ENCODE measurements around the gene RTCA. TPM values are rescaled to one million over a fixed set of nuclear protein-coding genes. Genes with fewer than 3 reads are reported as not detected.

The RTCA gene
- total RNA-seq, 1 experiment from 2014 or later: 26.5 TPM

DNA sequence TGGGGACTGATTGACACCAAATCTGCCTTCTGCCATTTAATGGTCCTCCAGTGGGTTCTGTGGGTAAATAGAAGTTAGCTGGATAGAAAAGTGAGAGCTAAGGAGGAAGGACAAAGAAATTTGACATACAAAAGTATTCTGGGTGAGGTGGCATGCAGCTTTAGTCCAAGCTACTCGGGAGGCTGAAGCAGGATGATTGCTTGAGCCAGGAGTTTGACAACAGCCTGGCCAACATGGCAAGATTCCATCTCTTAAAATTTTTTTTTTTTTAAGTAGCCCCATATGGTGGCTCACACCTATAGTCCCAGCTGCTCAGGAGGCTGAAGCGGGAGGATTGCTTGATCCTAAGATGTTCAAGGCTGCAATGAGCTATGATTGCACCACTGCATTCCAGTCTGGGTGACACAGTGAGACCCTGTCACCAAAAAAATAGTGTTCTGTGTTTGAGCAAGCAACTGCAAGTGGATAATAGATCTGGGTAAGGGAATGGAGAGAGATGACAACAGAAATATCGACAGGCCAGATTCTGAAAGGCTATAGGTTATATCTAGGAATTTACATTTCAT is 13.4 kb downstream of the RTCA start:
- Histone ChIP-seq H3K9me2 (ENCODE audit: insufficient read depth) (no peaks in the 10 kb centered on the region), H2AFZ (ENCODE audit: low read depth, low read length, poor library complexity, severe bottlenecking) (no peak overlapping the region), H3K9me3 (ENCODE audit: control insufficient read depth in 1 of 2, insufficient read depth in 1 of 2, low read depth in 1 of 2, low read length in 2 of 2) (no peaks in the 10 kb centered on the region), H3K27me3 (ENCODE audit: insufficient read depth, low read length) (no peaks in the 10 kb centered on the region), H3K27ac (ENCODE audit: low read depth, low read length) (no peak overlapping the region), H3K4me1 (ENCODE audit: control insufficient read depth in 1 of 2, insufficient read depth in 2 of 2, low read length in 2 of 2) (no peaks in the 10 kb centered on the region), H3K36me3 (ENCODE audit: control insufficient read depth in 1 of 2, insufficient read depth in 2 of 2, low read length in 2 of 2) (peaks cover 32 to 37% of the 10 kb centered on the region in 2 experiments), H3K4me3 (replicated peaks in 1 of 2; ENCODE audit: low read depth in 1 of 2, low read length in 2 of 2) (no peak overlapping the region), H4K20me1 (ENCODE audit: insufficient read depth) (no peaks in the 10 kb centered on the region; the same call in 1 of the 2 replicates), H3K4me2 (ENCODE audit: low read length) (no peak overlapping the region), H3K9ac (ENCODE audit: low read length) (no peak overlapping the region), H3K79me2 (ENCODE audit: insufficient read depth, low read length) (no peaks in the 10 kb centered on the region)
- intact Hi-C loops (cut with micrococcal nuclease): no loop called here
- ChIA-PET CTCF (no interaction called here), RAD21 (ENCODE audit: low non-redundant PET in 1 of 2, low total read pairs in 2 of 2, uncharacterized antibody in 2 of 2, unreplicated experiment in 2 of 2) (no interaction called here), POLR2A (no interaction called here)
- no peak for DNase-seq (ENCODE audit: low read depth, low spot score)
- no peak for TF ChIP-seq CEBPB (IDR thresholded peaks at IDR 0.05; ENCODE audit: low read depth)
- no peak for TF ChIP-seq EGR1 (IDR thresholded peaks at IDR 0.05; ENCODE audit: low read depth)
- TF ChIP-seq, protein P1, sequence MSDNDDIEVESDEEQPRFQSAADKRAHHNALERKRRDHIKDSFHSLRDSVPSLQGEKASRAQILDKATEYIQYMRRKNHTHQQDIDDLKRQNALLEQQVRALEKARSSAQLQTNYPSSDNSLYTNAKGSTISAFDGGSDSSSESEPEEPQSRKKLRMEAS (IDR thresholded peaks at IDR 0.05): no peak
- no peak for TF ChIP-seq SIN3A (IDR thresholded peaks at IDR 0.05; ENCODE audit: low read depth)
- no peak for TF ChIP-seq RAD21 (IDR thresholded peaks at IDR 0.05; ENCODE audit: low read depth)
- TF ChIP-seq, protein P2, sequence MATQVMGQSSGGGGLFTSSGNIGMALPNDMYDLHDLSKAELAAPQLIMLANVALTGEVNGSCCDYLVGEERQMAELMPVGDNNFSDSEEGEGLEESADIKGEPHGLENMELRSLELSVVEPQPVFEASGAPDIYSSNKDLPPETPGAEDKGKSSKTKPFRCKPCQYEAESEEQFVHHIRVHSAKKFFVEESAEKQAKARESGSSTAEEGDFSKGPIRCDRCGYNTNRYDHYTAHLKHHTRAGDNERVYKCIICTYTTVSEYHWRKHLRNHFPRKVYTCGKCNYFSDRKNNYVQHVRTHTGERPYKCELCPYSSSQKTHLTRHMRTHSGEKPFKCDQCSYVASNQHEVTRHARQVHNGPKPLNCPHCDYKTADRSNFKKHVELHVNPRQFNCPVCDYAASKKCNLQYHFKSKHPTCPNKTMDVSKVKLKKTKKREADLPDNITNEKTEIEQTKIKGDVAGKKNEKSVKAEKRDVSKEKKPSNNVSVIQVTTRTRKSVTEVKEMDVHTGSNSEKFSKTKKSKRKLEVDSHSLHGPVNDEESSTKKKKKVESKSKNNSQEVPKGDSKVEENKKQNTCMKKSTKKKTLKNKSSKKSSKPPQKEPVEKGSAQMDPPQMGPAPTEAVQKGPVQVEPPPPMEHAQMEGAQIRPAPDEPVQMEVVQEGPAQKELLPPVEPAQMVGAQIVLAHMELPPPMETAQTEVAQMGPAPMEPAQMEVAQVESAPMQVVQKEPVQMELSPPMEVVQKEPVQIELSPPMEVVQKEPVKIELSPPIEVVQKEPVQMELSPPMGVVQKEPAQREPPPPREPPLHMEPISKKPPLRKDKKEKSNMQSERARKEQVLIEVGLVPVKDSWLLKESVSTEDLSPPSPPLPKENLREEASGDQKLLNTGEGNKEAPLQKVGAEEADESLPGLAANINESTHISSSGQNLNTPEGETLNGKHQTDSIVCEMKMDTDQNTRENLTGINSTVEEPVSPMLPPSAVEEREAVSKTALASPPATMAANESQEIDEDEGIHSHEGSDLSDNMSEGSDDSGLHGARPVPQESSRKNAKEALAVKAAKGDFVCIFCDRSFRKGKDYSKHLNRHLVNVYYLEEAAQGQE (IDR thresholded peaks at IDR 0.05; ENCODE audit: low read depth): no peak
- TF ChIP-seq ELF1 (IDR thresholded peaks at IDR 0.05; ENCODE audit: borderline replicate concordance, low read depth): no peak
- no peak for TF ChIP-seq YY1 (IDR thresholded peaks at IDR 0.05; ENCODE audit: extremely low read depth, insufficient replicate concordance, low read depth, low read length)
- TF ChIP-seq JUND (IDR thresholded peaks at IDR 0.05): no peak
- no peak for TF ChIP-seq ZFX (IDR thresholded peaks at IDR 0.05)
- no peak for TF ChIP-seq EZH2phosphoT487 (IDR thresholded peaks at IDR 0.05; ENCODE audit: borderline replicate concordance)
- TF ChIP-seq SP1 (IDR thresholded peaks at IDR 0.05; ENCODE audit: low read depth): no peak
- TF ChIP-seq ZNF274 (IDR thresholded peaks at IDR 0.05; ENCODE audit: low read depth, low read length): no peak
- no peak for TF ChIP-seq POLR2A (IDR thresholded peaks at IDR 0.05; ENCODE audit: borderline replicate concordance, extremely low read depth, insufficient read depth, insufficient read length)
- TF ChIP-seq, protein P3, sequence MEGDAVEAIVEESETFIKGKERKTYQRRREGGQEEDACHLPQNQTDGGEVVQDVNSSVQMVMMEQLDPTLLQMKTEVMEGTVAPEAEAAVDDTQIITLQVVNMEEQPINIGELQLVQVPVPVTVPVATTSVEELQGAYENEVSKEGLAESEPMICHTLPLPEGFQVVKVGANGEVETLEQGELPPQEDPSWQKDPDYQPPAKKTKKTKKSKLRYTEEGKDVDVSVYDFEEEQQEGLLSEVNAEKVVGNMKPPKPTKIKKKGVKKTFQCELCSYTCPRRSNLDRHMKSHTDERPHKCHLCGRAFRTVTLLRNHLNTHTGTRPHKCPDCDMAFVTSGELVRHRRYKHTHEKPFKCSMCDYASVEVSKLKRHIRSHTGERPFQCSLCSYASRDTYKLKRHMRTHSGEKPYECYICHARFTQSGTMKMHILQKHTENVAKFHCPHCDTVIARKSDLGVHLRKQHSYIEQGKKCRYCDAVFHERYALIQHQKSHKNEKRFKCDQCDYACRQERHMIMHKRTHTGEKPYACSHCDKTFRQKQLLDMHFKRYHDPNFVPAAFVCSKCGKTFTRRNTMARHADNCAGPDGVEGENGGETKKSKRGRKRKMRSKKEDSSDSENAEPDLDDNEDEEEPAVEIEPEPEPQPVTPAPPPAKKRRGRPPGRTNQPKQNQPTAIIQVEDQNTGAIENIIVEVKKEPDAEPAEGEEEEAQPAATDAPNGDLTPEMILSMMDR (IDR thresholded peaks at IDR 0.05 in 2 of 3, conservative IDR thresholded peaks at IDR 0.05 in 1 of 3; ENCODE audit: borderline replicate concordance in 1 of 3, insufficient read depth in 1 of 3, low read depth in 2 of 3, low read length in 2 of 3): no peak
- no peak for TF ChIP-seq POLR2AphosphoS5 (IDR thresholded peaks at IDR 0.05; ENCODE audit: low read depth, low read length)
- no TSS peak for BruUV-seq (replicated peaks)
- no peak for ATAC-seq
